PC-9 (cell line): ENCODE results near the gene BHLHA9. TPM values are rescaled to one million over a fixed set of nuclear protein-coding genes. Genes with fewer than 3 reads are reported as not detected.

Source experiments
- BruUV-seq: library from RNA; stranded (reverse); fragments of 400-500 nt; replicated peaks from 2 replicates; lab custom pipeline; 2021; lab: Mats Ljungman, UMichigan
- CTCF ChIA-PET: fragments of 300-600 bp; sonication (Branson Sonifier 250); formaldehyde crosslinking; loops from one replicate; lab custom pipeline; 2022; ENCODE audit warnings: antibody characterized with exemption; lab: Charles Lee
- POLR2A ChIA-PET: fragments of 300-600 bp; sonication (Branson Sonifier 250); formaldehyde crosslinking; loops from one replicate; lab custom pipeline; 2022; ENCODE audit warnings: antibody characterized with exemption; ENCODE audit not compliant: unreplicated experiment; lab: Charles Lee
- DNase-seq, 2 experiments: peaks; one replicate each; pipeline versions ENCODE4 v3.0.0 to v3.0.0-alpha.2; 2015 to 2022; ENCODE audit warnings: mixed read lengths in 1 of 2
- H2AFZ ChIP-seq: fragments of 200-600 bp; sonication (generic); 2 replicates; pipeline ENCODE4 v1.8.1; 2017; ENCODE audit warnings: antibody characterized with exemption
- H3F3A ChIP-seq: fragments of 200-600 bp; sonication (generic); 2 replicates; pipeline ENCODE4 v1.8.1; 2017; ENCODE audit warnings: antibody characterized with exemption, mild to moderate bottlenecking, low read depth; ENCODE audit not compliant: insufficient read depth
- H3K27ac ChIP-seq: fragments of 200-600 bp; sonication (generic); 2 replicates; pipeline ENCODE4 v1.6.1; 2016; ENCODE audit warnings: mixed run types
- H3K27me3 ChIP-seq: fragments of 200-600 bp; sonication (generic); 2 replicates; pipeline ENCODE4 v1.6.1; 2016; ENCODE audit warnings: low read depth, mixed run types; ENCODE audit not compliant: insufficient read depth
- H3K36me3 ChIP-seq: fragments of 200-600 bp; sonication (generic); 2 replicates; pipeline ENCODE4 v1.6.1; 2016; ENCODE audit warnings: low read depth, mixed run types
- H3K4me1 ChIP-seq: fragments of 200-600 bp; sonication (generic); replicated peaks from 2 replicates; pipeline ENCODE4 v1.6.1; 2016; ENCODE audit warnings: mixed run types; ENCODE audit not compliant: insufficient read depth
- H3K4me2 ChIP-seq: fragments of 200-600 bp; sonication (generic); 2 replicates; pipeline ENCODE4 v1.6.1; 2017; ENCODE audit warnings: mixed run types
- H3K4me3 ChIP-seq: fragments of 200-600 bp; sonication (generic); 2 replicates; pipeline ENCODE4 v1.6.1; 2016; ENCODE audit warnings: mixed run types
- H3K79me2 ChIP-seq: fragments of 200-600 bp; sonication (generic); 2 replicates; pipeline ENCODE4 v1.6.1; 2017; ENCODE audit warnings: low read depth, mixed run types
- H3K9me2 ChIP-seq: fragments of 200-600 bp; sonication (generic); 2 replicates; pipeline ENCODE4 v1.8.1; 2017; ENCODE audit warnings: mild to moderate bottlenecking; ENCODE audit not compliant: insufficient read depth
- H3K9me3 ChIP-seq: fragments of 200-600 bp; sonication (generic); 2 replicates; pipeline ENCODE4 v1.8.1; 2016; ENCODE audit warnings: low read depth; ENCODE audit not compliant: insufficient read depth
- H4K20me1 ChIP-seq: fragments of 200-600 bp; sonication (generic); 2 replicates; pipeline ENCODE4 v1.8.1; 2017; ENCODE audit not compliant: insufficient read depth
- EZH2 ChIP-seq: fragments of 200-600 bp; sonication (generic); IDR thresholded peaks from 2 replicates; pipeline ENCODE4 v1.8.0; 2017; ENCODE audit warnings: antibody characterized with exemption, low read depth
- intact Hi-C: fragments of 100-400 bp; cut with micrococcal nuclease; formaldehyde crosslinking; loops from one replicate; pipeline ENCODE4 v1.10.0; 2022; ENCODE audit not compliant: unreplicated experiment
- total RNA-seq: library from RNA; stranded (reverse); gene quantifications from 2 replicates; pipeline ENCODE4 v1.2.3, GENCODE V29; 2021
- TF ChIP-seq, protein P1 (sequence below): fragments of 200-600 bp; sonication (generic); conservative IDR thresholded peaks from 2 replicates; pipeline ENCODE4 v1.6.1; 2017; ENCODE audit warnings: mixed run types, antibody characterized with exemption, mild to moderate bottlenecking, moderate library complexity

The BHLHA9 gene
- total RNA-seq, 1 experiment from 2014 or later: not detected

GRCh38 chr17:1290676-1291075 is 20.4 kb downstream of the BHLHA9 start:
- no TSS peak for BruUV-seq

GRCh38 chr17:1294157-1294717 is 24.0 kb downstream of the BHLHA9 start:
- Histone ChIP-seq H3K27ac (no peak overlapping the region), H4K20me1 (no peaks in the 10 kb centered on the region), H3F3A (no peaks in the 10 kb centered on the region), H3K4me3 (no peak overlapping the region), H3K4me2 (no peak overlapping the region), H3K36me3 (no peaks in the 10 kb centered on the region), H2AFZ (no peak overlapping the region), H3K4me1 (no peaks in the 10 kb centered on the region), H3K79me2 (no peaks in the 10 kb centered on the region), H3K27me3 (peaks cover 20% of the 10 kb centered on the region; the same call in 1 of the 2 replicates), H3K9me3 (no peaks in the 10 kb centered on the region), H3K9me2 (no peaks in the 10 kb centered on the region)
- BruUV-seq: no TSS peak
- TF ChIP-seq, protein P1, sequence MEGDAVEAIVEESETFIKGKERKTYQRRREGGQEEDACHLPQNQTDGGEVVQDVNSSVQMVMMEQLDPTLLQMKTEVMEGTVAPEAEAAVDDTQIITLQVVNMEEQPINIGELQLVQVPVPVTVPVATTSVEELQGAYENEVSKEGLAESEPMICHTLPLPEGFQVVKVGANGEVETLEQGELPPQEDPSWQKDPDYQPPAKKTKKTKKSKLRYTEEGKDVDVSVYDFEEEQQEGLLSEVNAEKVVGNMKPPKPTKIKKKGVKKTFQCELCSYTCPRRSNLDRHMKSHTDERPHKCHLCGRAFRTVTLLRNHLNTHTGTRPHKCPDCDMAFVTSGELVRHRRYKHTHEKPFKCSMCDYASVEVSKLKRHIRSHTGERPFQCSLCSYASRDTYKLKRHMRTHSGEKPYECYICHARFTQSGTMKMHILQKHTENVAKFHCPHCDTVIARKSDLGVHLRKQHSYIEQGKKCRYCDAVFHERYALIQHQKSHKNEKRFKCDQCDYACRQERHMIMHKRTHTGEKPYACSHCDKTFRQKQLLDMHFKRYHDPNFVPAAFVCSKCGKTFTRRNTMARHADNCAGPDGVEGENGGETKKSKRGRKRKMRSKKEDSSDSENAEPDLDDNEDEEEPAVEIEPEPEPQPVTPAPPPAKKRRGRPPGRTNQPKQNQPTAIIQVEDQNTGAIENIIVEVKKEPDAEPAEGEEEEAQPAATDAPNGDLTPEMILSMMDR: no peak
- no peak for TF ChIP-seq EZH2
- no peak for DNase-seq
- ChIA-PET POLR2A (interaction anchor here (0.6 kb wide), 2 partner anchors 27 to 215 kb away, joined by 4 to 5 read pairs; no protein-coding TSS in a partner anchor), CTCF (no interaction called here)
- intact Hi-C loops: no loop called here

More at GRCh38 chr17:1290676-1291075, 20.4 kb downstream of the BHLHA9 start:
- H2AFZ ChIP-seq: no peak overlapping the region
- no peak overlapping the region for H3K4me2 ChIP-seq
- no peaks in the 10 kb centered on the region for H3K36me3 ChIP-seq
- TF ChIP-seq, protein P1: no peak
- TF ChIP-seq EZH2: no peak
- ChIA-PET POLR2A (no interaction called here), CTCF (no interaction called here)
- DNase-seq: no peak
- H3K9me3 ChIP-seq: no peaks in the 10 kb centered on the region
- H3K4me1 ChIP-seq: no peaks in the 10 kb centered on the region
- no peak overlapping the region for H3K4me3 ChIP-seq
- H3F3A ChIP-seq: peaks cover 4% of the 10 kb centered on the region; the same call in 1 of the 2 replicates
- no peaks in the 10 kb centered on the region for H4K20me1 ChIP-seq
- intact Hi-C loops: no loop called here
- H3K79me2 ChIP-seq: no peaks in the 10 kb centered on the region
- H3K27ac ChIP-seq: no peak overlapping the region
- no peaks in the 10 kb centered on the region for H3K9me2 ChIP-seq
- H3K27me3 ChIP-seq: peaks cover 17% of the 10 kb centered on the region; the same call in 1 of the 2 replicates

DNA sequence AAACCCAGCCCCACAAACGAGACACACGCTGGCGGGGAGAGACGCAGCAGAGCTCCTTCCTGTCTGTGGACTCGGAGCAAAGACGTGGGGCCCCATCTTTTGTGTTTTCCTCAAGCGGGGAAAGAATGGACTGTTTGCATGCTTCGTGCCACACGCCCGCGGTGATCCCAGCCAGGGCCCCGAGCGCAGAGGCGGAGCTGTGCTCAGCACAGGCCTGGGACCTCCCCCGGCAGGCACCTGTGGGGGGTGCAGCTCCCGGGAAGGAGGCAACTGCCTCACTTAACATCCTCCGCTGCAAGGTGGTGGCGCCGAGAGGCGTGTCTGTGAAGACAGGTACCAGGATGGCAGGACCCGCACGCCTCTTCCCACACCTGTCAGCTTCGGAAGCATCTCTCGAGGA is 28.4 kb downstream of the BHLHA9 start:
- TF ChIP-seq EZH2: no peak
- TF ChIP-seq, protein P1: no peak
- no peaks in the 10 kb centered on the region for H3K9me3 ChIP-seq
- H4K20me1 ChIP-seq: no peaks in the 10 kb centered on the region
- peaks cover 49% of the 10 kb centered on the region; the same call in 1 of the 2 replicates for H3K27me3 ChIP-seq
- ChIA-PET POLR2A (no interaction called here), CTCF (no interaction called here)
- no peak overlapping the region for H2AFZ ChIP-seq
- H3K36me3 ChIP-seq: no peaks in the 10 kb centered on the region
- intact Hi-C loops: no loop called here
- H3K79me2 ChIP-seq: no peaks in the 10 kb centered on the region
- no peaks in the 10 kb centered on the region for H3K4me1 ChIP-seq
- no peak overlapping the region for H3K27ac ChIP-seq
- no peaks in the 10 kb centered on the region for H3K9me2 ChIP-seq
- H3K4me3 ChIP-seq: no peak overlapping the region
- BruUV-seq: no TSS peak
- H3F3A ChIP-seq: no peaks in the 10 kb centered on the region
- no peak overlapping the region for H3K4me2 ChIP-seq
- DNase-seq: peak in 1 of 2 experiments; percentile 47
